H9 (cell line): ENCODE measurements around the gene VWF. TPM values are rescaled to one million over a fixed set of nuclear protein-coding genes. Genes with fewer than 3 reads are reported as not detected.

Experiments used
- DNase-seq: peaks from one replicate; pipeline ENCODE4 v3.0.0-alpha.2; 2017
- H2AFZ ChIP-seq: one replicate; pipeline ENCODE4 v1.6.1; 2013; ENCODE audit warnings: mild to moderate bottlenecking, low read length, control low read depth, moderate library complexity
- H2AK5ac ChIP-seq: 2 replicates; pipeline ENCODE4 v1.6.1; 2013; ENCODE audit warnings: low read length, control low read depth, mixed read lengths; ENCODE audit not compliant: insufficient read length
- H2BK120ac ChIP-seq: one replicate; pipeline ENCODE4 v1.6.1; 2013; ENCODE audit warnings: low read depth, mild to moderate bottlenecking, low read length, control low read depth, inconsistent platforms; ENCODE audit not compliant: poor library complexity, severe bottlenecking
- H2BK12ac ChIP-seq: 2 replicates; pipeline ENCODE4 v1.6.1; 2013; ENCODE audit warnings: low read length, control low read depth, mixed read lengths, low read depth; ENCODE audit not compliant: insufficient read length
- H2BK15ac ChIP-seq: 2 replicates; pipeline ENCODE4 v1.6.1; 2013; ENCODE audit warnings: low read depth, low read length, control low read depth
- H2BK20ac ChIP-seq: one replicate; pipeline ENCODE4 v1.6.1; 2013; ENCODE audit warnings: low read depth, mild to moderate bottlenecking, low read length, control low read depth, inconsistent platforms; ENCODE audit not compliant: poor library complexity, severe bottlenecking
- H2BK5ac ChIP-seq: 2 replicates; pipeline ENCODE4 v1.6.1; 2013; ENCODE audit warnings: low read length, control low read depth, mixed read lengths; ENCODE audit not compliant: insufficient read length
- H3K14ac ChIP-seq: 2 replicates; pipeline ENCODE4 v1.6.1; 2013; ENCODE audit warnings: low read length, control low read depth; ENCODE audit not compliant: insufficient read depth
- H3K18ac ChIP-seq: 2 replicates; pipeline ENCODE4 v1.6.1; 2013; ENCODE audit warnings: low read depth, mild to moderate bottlenecking, mixed read lengths, low read length, control low read depth; ENCODE audit not compliant: insufficient read length
- H3K23ac ChIP-seq: 2 replicates; pipeline ENCODE4 v1.6.1; 2013; ENCODE audit warnings: low read length, control low read depth, mixed read lengths, low read depth; ENCODE audit not compliant: insufficient read length
- H3K23me2 ChIP-seq: 2 replicates; pipeline ENCODE4 v1.6.1; 2013; ENCODE audit warnings: low read depth, mild to moderate bottlenecking, mixed read lengths, low read length, control low read depth; ENCODE audit not compliant: insufficient read length, poor library complexity, severe bottlenecking
- H3K27ac ChIP-seq: 2 replicates; pipeline ENCODE4 v1.5.1; 2013; ENCODE audit warnings: low read length, control low read depth, mixed read lengths, low read depth; ENCODE audit not compliant: insufficient read length
- H3K27me3 ChIP-seq: 2 replicates; pipeline ENCODE4 v1.6.1; 2013; ENCODE audit warnings: low read length, control low read depth, inconsistent platforms; ENCODE audit not compliant: insufficient read depth
- H3K4ac ChIP-seq: 2 replicates; pipeline ENCODE4 v1.6.1; 2013; ENCODE audit warnings: low read depth, mild to moderate bottlenecking, control low read depth, inconsistent platforms, low read length, moderate library complexity
- H3K4me1 ChIP-seq: 2 replicates; pipeline ENCODE4 v1.6.1; 2013; ENCODE audit warnings: low read length, control low read depth, inconsistent platforms; ENCODE audit not compliant: insufficient read depth
- H3K4me2 ChIP-seq: 2 replicates; pipeline ENCODE4 v1.6.1; 2013; ENCODE audit warnings: low read length, control low read depth, mixed read lengths; ENCODE audit not compliant: insufficient read length, insufficient read depth
- H3K56ac ChIP-seq: 2 replicates; pipeline ENCODE4 v1.6.1; 2013; ENCODE audit warnings: low read depth, mild to moderate bottlenecking, mixed read lengths, low read length, control low read depth; ENCODE audit not compliant: insufficient read length
- H3K79me1 ChIP-seq: 2 replicates; pipeline ENCODE4 v1.6.1; 2013; ENCODE audit warnings: low read depth, mild to moderate bottlenecking, moderate library complexity, low read length, control low read depth, inconsistent platforms; ENCODE audit not compliant: insufficient read depth, poor library complexity, severe bottlenecking
- H3K79me2 ChIP-seq: 2 replicates; pipeline ENCODE4 v1.6.1; 2013; ENCODE audit warnings: low read length, control low read depth, inconsistent platforms; ENCODE audit not compliant: insufficient read depth
- H3K9ac ChIP-seq: 2 replicates; pipeline ENCODE4 v1.6.1; 2013; ENCODE audit warnings: low read length, control low read depth, mixed read lengths; ENCODE audit not compliant: insufficient read length; ENCODE audit errors: extremely low read depth
- H3K9me3 ChIP-seq: one replicate; pipeline ENCODE4 v1.6.1; 2013; ENCODE audit warnings: low read depth, low read length, inconsistent platforms; ENCODE audit not compliant: control insufficient read depth
- H3T11ph ChIP-seq: one replicate; pipeline ENCODE4 v1.6.1; 2013; ENCODE audit warnings: mild to moderate bottlenecking, low read length, control low read depth, inconsistent platforms
- H4K20me1 ChIP-seq: one replicate; pipeline ENCODE4 v1.6.1; 2013; ENCODE audit not compliant: control insufficient read depth, insufficient read length, insufficient read depth
- H4K5ac ChIP-seq: 2 replicates; pipeline ENCODE4 v1.6.1; 2013; ENCODE audit warnings: low read depth, mild to moderate bottlenecking, mixed read lengths, low read length, control low read depth; ENCODE audit not compliant: insufficient read length
- H4K8ac ChIP-seq: replicated peaks from 2 replicates; pipeline ENCODE4 v1.6.1; 2013; ENCODE audit warnings: low read length, control low read depth, mixed read lengths, low read depth; ENCODE audit not compliant: insufficient read length
- H4K91ac ChIP-seq: 2 replicates; pipeline ENCODE4 v1.6.1; 2013; ENCODE audit warnings: low read depth, mild to moderate bottlenecking, moderate library complexity, mixed read lengths, low read length, control low read depth; ENCODE audit not compliant: insufficient read length
- H3K27ac Mint-ChIP-seq, 3 experiments: 2 replicates in 2 of 3; 3 replicates in 1 of 3; pipeline ENCODE4 v1.8.0; 2020 to 2021; ENCODE audit warnings: mixed read lengths in 3 of 3, mild to moderate bottlenecking in 1 of 3, moderate library complexity in 1 of 3
- H3K27me3 Mint-ChIP-seq: 2 replicates; pipeline ENCODE4 v1.8.0; 2021; ENCODE audit warnings: low read depth, mild to moderate bottlenecking, moderate library complexity, mixed read lengths
- H3K36me3 Mint-ChIP-seq, 3 experiments: 2 replicates in 2 of 3; 3 replicates in 1 of 3; pipeline ENCODE4 v1.8.0; 2020 to 2021; ENCODE audit warnings: low read depth in 3 of 3, mixed read lengths in 3 of 3; ENCODE audit not compliant: insufficient read depth in 1 of 3
- H3K4me1 Mint-ChIP-seq, 2 experiments: 2 replicates each; pipeline ENCODE4 v1.8.0; 2020; ENCODE audit warnings: mixed read lengths in 2 of 2
- H3K4me3 Mint-ChIP-seq, 2 experiments: 2 replicates in 1 of 2; 3 replicates in 1 of 2; pipeline ENCODE4 v1.8.0; 2020 to 2021; ENCODE audit warnings: mild to moderate bottlenecking in 2 of 2, mixed read lengths in 2 of 2, moderate library complexity in 1 of 2
- H3K9me3 Mint-ChIP-seq, 2 experiments: 2 replicates in 1 of 2; 3 replicates in 1 of 2; pipeline ENCODE4 v1.8.0; 2020; ENCODE audit warnings: mild to moderate bottlenecking in 2 of 2, mixed read lengths in 2 of 2, moderate library complexity in 1 of 2
- WGBS: extraction: QIAGEN DNeasy Blood & Tissue Kit; methylation state at CpG from one replicate; pipeline ENCODE4 v1.1.7; 2013; ENCODE audit warnings: missing lambda C conversion rate, low lambda C conversion rate, mixed read lengths; ENCODE audit not compliant: insufficient read length; ENCODE audit errors: extremely low coverage; 5-methylcytosine and 5-hydroxymethylcytosine counted together
- total RNA-seq: library from RNA; stranded (reverse); gene quantifications from 2 replicates; pipeline ENCODE4 v1.2.1, GENCODE V29; 2021
- TF ChIP-seq, protein P1 (sequence below): fragments of 200-600 bp; sonication (generic); conservative IDR thresholded peaks from 3 replicates; pipeline ENCODE4 v1.8.0; 2021; ENCODE audit warnings: antibody characterized with exemption, mild to moderate bottlenecking

Gene VWF
- total RNA-seq, 1 experiment from 2014 or later = 0.17 TPM

DNA sequence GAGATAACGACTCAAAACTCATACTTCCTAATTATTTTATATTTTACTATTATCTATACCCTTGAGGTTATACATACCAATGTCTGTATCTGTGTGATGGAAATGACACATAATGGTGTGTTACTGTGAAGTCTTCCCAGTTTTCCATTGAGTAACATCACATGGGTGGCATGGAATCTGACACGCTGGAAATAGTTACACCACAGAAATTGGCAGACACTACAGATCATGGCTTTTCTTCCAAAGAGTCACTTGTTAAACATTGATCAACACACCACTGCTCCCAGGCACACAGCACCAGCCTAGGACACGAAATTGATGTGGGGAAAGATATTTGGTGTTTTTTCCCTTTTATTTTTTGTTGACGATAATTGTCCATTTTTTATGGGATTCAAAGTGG, 33.0 kb upstream of the VWF start:
- Histone ChIP-seq H3K18ac (no peak overlapping the region), H3K27me3 (no peaks in the 10 kb centered on the region), H3K23ac (no peak overlapping the region), H3K79me1 (no peaks in the 10 kb centered on the region), H3K9me3 (no peaks in the 10 kb centered on the region), H2AFZ (no peak overlapping the region), H3K4me1 (no peaks in the 10 kb centered on the region; the same call in 1 of the 2 replicates), H2BK120ac (no peak overlapping the region), H4K5ac (no peak overlapping the region), H3K4ac (no peak overlapping the region), H2BK20ac (no peak overlapping the region), H3K27ac (no peak overlapping the region), H3K56ac (no peak overlapping the region), H2BK12ac (no peak overlapping the region), H3K14ac (no peak overlapping the region), H3K4me2 (no peak overlapping the region), H2BK15ac (no peak overlapping the region), H4K20me1 (no peaks in the 10 kb centered on the region), H4K91ac (no peak overlapping the region), H3K9ac (no peak overlapping the region), H2BK5ac (no peak overlapping the region), H3K79me2 (no peaks in the 10 kb centered on the region), H3K23me2 (no peaks in the 10 kb centered on the region), H2AK5ac (no peak overlapping the region), H4K8ac (no peak overlapping the region), H3T11ph (no peak overlapping the region)
- DNase-seq = no peak
- Mint-ChIP-seq H3K9me3 (no peaks in the 10 kb centered on the region), H3K4me3 (no peak overlapping the region), H3K4me1 (peaks cover 8 to 12% of the 10 kb centered on the region in 2 experiments; a peak in 3 of 4 replicates), H3K36me3 (no peaks in the 10 kb centered on the region), H3K27me3 (peaks cover 7% of the 10 kb centered on the region), H3K27ac (no peak overlapping the region)
- WGBS = 100% methylated on average over 1 of the region's 4 CpGs
- TF ChIP-seq, protein P1, sequence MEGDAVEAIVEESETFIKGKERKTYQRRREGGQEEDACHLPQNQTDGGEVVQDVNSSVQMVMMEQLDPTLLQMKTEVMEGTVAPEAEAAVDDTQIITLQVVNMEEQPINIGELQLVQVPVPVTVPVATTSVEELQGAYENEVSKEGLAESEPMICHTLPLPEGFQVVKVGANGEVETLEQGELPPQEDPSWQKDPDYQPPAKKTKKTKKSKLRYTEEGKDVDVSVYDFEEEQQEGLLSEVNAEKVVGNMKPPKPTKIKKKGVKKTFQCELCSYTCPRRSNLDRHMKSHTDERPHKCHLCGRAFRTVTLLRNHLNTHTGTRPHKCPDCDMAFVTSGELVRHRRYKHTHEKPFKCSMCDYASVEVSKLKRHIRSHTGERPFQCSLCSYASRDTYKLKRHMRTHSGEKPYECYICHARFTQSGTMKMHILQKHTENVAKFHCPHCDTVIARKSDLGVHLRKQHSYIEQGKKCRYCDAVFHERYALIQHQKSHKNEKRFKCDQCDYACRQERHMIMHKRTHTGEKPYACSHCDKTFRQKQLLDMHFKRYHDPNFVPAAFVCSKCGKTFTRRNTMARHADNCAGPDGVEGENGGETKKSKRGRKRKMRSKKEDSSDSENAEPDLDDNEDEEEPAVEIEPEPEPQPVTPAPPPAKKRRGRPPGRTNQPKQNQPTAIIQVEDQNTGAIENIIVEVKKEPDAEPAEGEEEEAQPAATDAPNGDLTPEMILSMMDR = no peak
